Activated naive CD8-positive, alpha-beta T cell treated with anti-CD3 and anti-CD28 coated beads, Interleukin-2, amount 50 U/mL, for 16 hours (primary cell): ENCODE results near the gene BAIAP2L1.
"Not testable (repeated sequence)": the region's sequence is repeated elsewhere in the genome, so short reads cannot be mapped to it uniquely, and the experiment has no call there.

Source experiments
- DNase-seq: peaks from one replicate; pipeline ENCODE4 v3.0.0-alpha.2; 2020; ENCODE audit warnings: low read depth, low spot score

The BAIAP2L1 gene

DNA sequence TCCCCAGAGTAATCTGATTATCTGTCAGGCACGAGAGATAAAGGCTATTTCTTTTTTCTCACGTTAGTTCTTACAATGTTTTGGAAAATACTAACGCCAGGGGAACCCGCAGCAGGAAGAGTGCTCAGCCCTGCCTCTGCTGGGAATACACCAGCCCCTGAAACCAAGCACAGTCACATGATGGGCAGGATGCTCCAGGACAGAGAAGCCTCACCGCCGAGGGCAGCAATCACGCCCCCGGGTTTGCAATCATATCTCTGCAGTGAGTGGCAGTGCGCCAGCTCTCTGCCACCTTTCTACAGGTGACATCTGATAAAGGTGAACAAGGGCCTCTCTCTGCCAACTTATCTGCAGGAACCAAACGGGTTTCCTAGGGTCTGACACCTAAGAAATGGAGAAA is 79.6 kb downstream of the BAIAP2L1 start:
- DNase-seq = no peak

DNA sequence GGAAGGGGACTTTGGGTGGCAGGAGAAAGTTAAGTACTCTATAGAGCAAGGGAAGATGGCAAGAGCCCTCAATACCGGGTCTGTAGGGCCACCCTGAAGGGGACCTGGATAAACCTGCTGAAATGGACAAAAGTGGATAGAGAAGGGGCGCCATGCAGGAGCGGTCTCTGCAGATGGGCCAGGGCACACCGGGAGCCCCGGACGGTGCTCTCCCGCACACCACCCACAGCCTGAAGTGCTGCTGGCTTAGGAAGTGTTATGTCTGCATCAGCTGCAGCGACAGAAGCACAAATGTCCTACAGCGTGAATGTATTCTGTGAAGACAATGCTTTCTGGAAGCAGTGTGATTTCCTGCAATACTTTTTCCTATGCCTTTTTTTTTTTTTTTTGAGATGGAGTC is 81.7 kb downstream of the BAIAP2L1 start:
- DNase-seq = no peak

DNA sequence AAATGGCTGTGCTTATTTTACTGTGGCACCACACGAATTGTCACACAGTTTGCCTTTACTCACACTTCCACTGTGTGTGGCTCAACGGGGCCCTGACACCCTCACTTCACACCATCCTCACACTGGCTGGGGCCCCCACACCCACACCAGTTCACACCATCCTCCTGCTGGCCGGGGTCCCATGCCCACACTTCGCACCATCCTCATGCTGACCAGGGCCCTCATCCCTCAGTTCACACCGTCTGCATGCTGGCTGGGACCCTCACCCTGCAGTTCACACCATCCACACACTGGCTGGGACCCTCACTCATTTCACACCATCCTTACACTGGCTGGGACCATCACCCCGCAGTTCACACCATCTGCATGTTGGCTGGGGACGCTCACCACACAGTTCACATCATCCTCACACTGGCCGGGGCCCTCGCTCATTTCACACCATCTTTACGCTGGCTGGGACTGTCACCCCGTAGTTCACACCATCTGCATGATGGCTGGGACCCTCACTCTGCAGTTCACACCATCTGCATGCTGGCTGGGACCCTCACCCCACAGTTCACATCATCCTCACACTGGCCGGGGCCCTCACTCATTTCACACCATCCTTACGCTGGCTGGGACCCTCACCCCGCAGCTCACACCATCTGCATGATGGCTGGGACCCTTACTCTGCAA is 83.4 kb downstream of the BAIAP2L1 start:
- DNase-seq = no peak

DNA sequence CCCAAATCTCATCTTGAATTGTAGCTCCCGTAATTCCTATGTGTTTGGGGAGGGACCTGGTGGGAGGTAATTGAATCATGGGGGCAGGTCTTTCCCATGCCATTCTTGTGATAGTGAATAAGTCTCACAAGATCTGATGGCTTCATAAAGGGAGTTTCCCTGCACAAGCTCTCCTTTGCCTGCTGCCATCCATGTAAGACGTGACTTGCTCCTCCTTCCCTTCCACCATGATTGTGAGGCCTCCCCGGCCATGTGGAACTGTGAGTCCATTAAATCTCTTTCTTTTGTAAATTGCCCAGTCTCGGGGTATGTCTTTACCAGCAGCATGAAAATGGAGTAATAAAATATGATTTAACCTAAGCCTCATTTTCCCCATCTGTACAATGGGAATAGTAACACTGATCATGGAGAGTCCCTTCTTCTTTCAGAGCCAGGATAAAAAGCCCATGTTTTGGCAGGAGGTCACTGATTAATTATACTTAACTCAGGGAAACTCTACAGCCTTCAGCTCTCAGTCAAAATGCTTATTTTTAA is 84.8 kb downstream of the BAIAP2L1 start:
- DNase-seq = not testable (repeated sequence)

DNA sequence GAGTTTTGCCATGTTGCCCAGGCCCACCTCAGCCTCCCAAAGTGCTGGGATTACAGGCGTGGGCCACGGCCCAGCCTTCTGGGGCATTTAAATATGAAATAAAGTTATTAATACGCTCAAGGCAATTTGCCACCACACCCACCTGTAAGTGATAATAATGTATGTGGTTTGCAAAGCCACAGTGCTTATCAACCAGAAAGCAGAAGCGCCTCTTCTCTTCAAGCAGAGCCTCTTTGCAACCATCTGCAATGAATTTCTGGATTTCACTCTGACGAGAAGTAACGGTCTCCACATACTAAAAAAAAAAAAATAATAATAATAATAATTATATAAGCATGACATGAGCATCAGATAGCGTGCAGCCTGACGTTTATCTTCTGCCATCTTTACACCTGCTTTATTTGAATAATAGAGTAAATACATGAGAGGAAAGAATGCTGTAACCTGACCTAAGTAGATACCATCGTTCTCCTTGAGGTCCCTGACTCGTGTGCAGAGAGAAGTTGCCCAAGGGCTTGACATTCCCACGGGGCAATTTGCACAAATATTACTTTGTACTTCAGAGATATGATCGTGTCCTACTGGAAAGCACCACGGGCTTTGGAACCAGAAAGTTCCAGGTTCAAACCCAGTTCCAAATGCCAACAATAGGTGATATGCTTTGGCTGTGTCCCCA is 85.4 kb downstream of the BAIAP2L1 start:
- no peak for DNase-seq

DNA sequence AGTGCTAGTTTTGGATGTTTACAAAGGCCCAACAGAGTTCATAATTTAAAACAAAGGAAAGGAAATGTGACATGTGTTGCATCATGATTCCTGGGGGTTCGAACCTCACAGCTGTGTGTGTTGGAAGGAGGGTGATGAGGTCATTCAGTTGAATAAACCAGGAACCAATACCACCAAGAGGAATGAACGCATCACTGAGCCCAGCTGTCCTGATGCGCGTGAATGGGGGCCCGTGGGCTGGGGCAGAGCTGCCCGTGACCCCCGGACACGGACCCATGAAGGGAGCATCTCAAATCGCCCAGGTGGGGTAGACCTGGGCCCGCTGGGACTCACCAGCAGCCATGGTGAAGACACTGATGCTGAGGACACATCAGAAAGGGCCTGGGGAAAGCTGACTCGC is 86.4 kb downstream of the BAIAP2L1 start:
- DNase-seq = no peak

DNA sequence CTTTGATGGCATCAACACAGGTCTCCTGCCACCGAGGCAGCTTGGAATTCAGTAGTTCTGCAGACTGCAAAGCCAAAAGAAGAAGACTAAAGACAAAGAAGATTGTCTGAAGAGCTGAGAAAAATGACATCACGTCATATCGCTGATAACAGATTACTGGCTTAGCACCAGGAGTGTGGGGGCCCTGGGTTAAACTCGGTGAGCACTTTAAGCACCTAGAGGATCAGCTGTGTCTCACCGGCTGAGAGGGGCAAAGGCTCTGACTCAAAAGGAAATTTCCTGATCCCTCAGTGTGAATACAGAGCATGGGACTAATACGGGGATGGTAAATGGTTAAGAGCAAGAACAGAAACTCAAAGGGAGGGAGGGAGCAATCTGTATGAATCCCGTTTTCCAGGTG is 88.7 kb downstream of the BAIAP2L1 start:
- no peak for DNase-seq

DNA sequence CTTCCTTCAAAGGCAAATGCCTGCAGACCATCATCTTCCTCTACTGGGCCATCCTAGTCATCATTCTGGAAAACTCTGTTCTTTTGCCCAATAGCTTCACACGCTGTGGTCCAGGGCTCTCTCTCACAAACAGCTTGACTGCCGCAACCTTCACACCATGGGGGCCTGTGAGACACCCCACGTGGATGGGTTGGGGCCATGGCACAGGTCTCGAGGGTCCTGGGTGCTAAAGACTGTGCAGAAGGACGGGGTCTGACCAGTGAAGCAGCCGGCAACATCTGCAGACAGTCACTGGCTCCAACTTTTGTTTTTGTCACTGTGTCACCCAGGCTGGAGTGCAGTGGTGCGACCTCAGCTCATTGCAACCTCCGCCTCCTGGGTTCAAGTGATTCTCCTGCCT is 91.3 kb downstream of the BAIAP2L1 start:
- no peak for DNase-seq

DNA sequence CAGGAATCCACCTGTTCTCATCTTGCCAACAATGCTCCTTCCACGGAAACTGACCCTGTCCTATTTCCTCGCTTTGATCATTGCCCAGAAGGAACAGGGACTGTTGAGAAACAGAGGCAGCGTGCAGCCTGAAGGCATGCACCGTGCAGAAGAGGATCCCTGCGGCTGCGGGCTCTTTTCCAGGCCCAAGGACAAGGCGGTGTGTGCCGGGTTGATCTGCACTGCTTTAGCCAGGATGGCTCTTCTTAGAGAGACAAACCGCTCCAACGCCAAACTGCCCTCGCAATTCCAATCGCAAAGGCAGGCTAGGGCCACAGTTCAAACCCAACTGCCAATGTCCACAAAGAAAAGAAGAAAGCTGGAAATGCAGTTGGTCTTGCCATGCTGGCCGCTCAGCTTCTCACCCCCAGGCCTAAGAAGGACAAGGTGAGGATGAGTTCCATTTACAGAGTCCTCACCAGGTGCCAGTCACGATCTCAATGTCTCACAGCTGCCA is 92.9 kb downstream of the BAIAP2L1 start:
- DNase-seq = no peak

DNA sequence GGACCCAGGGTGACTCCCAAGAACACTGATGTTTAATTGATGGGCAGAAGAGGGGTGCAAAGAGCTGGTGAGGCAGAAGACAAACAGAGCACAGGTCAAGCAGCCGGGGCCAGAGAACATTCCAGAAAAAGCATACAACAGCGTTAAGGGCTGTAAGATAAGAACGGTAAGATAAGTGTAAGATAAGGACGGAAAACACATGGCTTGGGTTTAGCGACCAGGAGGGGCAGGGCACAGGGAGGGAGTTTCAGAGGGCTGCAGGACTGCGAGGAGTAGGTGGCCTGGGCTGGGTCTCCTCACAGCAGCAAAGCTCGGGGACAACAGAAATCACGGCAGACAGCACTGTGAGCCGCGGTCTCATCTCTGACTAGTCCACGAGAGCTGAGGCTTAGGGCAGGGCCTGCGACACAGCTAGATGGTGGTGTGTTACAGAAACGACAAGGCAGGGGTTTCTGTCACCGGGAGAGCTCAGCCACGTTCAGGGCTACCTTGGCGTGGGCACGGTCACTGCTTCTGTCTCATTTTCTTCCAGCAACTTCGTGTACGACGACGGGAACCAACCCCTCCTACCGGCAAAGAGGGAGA is 94.8 kb downstream of the BAIAP2L1 start:
- DNase-seq = no peak

DNA sequence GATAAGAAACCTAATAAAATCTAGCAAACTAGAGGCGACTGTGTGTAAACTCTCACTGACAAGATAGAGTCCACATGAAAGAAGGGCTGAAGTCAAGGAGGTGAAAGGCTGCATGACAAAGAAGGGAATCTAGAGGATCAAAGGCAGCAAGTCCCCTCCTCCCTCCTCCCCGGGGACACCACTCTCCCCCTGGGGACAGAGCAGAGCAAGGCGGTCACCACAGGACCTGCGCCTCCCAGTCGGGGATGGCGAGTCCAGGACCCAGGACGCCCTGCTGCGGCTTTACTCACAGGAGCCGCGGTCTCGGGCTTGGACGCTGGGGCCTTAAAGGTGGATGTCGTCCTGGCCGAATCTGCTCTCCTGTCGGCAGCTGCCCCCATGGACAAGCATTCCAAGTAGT is 97.0 kb downstream of the BAIAP2L1 start:
- no peak for DNase-seq

DNA sequence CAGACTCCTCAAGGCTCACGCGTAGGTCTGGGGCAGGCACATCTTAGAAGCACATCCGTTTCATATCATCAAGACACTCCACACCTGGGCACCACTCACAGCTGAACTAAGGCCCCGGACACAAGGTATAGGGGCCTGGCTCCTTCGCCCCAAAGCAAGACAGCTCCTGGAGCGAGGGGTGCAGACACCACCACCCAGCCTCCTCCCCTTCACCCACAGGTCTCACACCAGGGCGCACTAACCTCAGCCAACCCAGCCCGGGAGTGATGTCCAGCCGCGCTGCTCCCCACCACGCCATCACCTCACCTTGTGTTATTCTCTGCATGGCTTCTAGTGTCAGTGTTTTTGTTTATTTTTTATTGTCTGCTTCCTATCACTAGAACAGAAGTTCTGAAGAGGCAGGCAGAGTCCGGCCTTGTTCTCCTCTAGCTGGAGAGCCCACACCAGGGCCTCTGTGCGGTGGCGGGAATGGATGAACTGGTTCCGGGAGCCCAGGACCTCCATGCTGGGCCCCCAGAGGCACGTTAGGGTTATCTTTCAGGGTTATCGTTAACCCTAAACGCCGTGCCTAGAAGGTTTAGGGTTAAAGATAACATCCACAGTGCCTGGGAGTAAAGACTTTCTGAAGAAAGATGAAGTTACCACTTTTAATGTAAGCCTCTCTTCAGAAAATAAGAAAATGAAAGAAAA is 97.6 kb downstream of the BAIAP2L1 start:
- no peak for DNase-seq

DNA sequence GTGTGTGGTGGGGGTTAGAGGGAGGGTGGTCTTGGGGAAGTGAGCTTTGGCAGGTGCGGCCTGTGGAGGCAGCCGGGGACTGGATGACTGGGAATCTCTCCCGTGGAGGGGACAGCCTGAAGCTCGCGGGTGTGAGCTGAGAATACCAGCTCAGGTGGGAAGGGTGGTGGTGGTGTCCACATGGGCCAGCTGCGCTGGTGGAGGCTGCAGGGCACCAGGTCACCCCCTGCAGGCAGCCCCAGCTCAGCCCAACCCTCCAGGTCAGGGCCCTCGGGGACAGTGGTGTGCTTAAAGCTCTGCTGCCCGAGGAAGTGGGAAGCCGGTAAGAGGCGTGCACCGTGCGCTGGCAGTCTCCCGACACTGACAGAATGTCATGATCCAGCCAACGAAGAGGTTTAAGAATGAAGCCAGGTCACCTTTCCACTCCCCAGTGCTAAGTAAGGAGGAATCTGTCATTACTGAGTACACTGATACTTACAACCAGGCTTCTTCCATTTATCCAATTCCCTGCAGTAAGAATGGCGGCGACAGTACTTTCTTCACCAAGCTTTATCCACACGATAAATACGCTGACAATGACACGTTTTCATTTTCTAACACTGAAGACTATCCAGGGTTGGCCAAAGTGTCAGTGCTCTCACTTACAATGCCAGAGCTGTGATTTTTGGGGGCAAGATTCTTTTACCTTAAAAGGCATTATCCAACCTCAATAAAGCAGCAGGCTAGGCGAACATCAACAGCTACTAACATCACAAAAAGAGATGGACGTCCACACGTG is 99.0 kb downstream of the BAIAP2L1 start:
- DNase-seq = no peak

DNA sequence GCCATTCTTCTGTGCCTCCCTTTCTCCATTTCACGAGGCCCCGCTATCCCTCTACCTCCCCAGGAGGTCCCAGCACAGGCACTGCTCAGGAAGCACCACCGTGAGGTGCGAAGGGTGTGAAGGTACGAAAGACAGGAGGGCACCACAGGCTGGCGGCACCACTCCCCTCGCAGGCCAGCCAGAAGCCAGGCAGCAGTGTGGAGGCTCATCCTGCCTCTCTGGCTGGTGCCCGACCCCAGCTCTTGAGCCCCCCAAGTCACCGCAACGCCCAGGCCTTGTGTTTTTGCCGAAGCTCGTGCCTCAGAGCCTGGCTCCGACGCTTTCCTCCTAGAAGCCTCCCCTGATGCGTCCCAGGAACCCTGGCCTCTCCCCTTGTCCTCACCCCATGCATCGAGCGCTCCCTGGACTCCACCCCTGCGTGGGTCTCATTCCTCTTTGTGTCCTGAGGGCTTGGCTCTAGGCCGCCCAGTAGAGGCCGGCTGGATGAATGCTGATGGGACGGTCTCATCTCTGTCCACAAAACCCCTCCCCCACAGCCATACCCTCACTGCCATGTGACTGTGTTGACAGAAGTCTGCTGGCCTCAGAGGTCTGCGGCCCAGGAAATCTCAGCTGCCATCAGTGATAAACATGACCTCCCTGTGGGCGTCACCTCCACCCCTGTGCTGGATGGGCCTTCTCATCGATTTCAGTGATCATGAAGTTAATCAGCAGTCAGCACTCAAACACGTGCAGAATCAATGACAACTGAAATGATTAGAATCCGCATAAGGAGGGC is 100.1 kb downstream of the BAIAP2L1 start:
- DNase-seq = no peak

DNA sequence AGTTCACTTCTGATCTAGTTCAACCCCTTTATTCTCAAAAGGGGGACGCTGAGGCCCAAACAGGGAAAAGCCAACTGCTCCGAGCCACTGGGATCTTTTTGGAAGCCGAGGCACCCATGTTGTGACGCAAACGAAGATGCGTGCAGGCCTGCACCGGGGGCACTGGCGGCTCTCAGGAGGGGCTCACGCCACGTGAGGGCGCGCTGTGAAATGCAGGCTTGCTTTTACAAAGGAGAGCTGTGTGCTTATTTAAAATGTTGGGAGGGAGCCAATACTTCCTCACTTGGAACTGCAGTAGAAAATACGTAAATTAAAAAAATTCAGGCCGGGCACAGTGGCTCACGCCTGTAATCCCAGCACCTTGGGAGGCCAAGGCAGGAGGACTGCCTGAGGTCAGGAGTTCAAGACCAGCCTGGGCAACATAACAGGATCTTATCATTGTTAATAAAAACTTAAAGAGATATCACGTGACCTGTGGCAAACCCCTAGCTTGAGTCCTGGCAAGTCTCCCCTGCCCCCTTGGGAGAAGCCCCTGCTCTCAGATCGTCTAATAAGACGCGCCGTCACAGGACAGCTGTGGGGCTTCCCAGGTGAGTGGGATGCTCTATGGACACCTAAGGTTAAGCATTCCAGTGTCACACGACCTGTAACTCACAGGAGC is 103.1 kb downstream of the BAIAP2L1 start:
- no peak for DNase-seq

DNA sequence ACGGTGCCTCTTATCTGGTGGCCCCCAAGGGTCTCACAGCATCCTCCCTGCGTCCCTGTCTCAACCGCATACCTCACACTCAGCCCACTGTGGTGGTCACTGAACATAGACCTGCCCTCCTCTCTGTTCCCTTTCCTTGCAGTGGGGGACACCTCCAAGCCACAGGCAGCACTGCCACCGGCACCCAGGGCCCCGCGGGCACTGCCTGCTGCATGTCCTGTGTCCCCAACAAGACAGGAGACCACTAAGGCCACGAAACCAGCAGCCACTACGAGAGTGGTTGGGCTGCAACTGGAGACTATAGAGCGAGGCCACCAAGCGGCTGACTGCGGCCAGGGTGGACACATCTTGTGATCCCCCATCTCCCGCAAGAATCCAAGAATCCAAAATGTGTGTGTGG is 104.1 kb downstream of the BAIAP2L1 start:
- no peak for DNase-seq

DNA sequence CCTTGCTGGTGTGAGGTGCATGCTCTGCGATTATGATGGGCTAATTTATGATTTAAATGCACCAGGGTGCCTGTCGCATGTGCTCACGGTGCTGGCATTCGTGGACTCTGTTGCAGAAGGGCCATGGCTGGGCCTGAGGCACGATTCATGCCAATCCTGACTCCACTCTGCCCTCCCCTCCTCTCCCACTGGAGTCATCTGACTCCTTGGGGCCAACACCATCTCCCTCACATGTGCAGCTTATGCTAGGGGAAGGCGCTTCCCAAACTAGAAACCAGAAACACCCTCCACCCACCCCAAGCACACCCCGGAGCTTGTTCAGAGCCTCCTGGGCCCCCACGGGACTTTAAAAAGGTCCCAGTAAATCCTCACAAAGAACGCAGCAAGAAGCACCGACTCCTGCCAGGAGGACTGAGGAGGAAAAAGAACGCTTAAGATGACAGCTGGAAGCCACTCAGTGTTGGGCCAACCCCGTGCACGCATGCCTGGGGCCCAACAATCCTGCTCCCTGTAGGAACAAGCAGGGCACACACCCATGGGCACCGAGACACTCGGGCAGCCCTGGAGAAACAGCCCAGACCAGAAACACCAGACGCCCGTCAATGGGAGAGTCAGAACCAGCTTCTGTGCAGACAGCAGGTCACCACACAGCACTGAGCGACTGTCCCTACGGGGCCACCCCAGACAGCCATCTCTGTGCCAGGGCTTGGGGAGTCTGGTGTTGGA is 105.3 kb downstream of the BAIAP2L1 start:
- DNase-seq = no peak

DNA sequence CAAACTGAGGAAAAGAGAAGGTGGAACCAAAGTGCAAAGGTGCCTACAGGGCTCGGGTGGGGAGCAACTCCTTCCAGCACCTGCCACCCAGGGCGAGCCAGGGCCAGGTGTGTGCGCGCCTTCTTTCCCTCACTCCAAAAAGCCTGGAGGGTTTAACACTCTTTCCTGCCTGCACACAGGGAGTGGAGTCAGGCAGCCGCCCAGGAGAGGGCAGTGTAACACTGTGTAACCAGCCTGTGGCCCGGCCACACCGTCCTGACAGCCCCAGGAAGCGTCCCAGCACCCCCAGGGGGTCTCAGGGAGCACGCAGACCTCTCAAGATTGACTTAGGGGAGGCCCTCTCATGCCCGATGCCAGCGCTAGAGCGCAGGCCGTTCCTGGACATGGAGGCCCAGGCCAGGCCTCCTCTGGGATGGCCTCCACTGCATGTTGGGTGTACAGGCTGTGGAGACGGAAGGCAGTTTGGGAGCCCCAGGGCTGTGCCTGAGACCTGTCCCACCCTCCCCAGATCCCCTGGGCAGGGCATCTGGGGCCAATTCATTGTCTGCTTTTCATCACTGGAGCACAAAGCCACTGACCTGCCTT is 106.0 kb downstream of the BAIAP2L1 start:
- no peak for DNase-seq

DNA sequence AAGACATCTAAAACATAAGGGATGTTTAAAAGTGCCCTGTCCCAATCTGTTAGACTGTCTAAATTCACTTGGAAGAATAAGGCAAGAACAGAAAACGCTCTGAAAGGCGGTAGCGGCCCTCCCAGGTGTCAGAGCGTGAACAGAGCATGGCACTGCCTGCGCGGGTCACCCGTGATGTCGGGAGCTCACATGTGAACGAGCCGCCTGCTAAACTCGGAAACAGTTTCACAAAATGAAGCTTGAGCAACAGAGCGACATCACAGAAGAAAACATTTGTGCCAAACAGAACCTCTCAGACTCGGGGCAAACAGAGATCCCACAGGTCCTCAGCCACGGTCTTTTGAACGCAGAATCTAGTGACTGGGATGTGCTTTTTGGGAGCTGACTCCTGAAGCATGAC is 106.6 kb downstream of the BAIAP2L1 start:
- DNase-seq = no peak
